Inferior parietal cortex (tissue), 1 donor: Measurements from ENCODE around the gene UPB1.

ENCODE experiments used
- DNase-seq: peaks from one replicate; pipeline ENCODE4 v3.0.0-alpha.2; 2016; ENCODE audit errors: extremely low spot score

The UPB1 gene

GRCh38 chr22:24564376-24565058 lies 69.4 kb downstream of the UPB1 start:
- no peak for DNase-seq

DNA sequence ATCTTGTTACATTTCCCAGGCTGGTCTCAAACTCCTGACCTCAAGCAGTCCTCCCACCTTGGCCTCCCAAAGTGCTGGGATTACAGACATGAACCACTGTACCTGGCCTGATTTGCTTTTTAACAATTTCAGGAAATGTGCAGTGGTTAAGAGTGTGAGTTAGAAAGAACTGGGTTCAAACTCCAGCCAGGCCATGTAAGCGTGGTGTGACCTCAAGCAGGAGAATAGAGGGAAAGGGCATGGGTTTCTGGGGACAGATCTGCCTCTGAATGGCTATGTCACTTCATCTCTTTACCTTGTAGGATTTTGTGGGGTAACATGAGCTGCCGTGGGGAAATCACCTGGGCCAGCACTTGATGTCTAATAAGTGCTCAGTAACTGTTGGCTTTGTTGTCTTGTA lies 69.9 kb downstream of the UPB1 start:
- DNase-seq = no peak

GRCh38 chr22:24566899-24567511 lies 71.9 kb downstream of the UPB1 start:
- DNase-seq = no peak

GRCh38 chr22:24567668-24568067 lies 72.5 kb downstream of the UPB1 start:
- no peak for DNase-seq

GRCh38 chr22:24571266-24571665 lies 76.1 kb downstream of the UPB1 start:
- no peak for DNase-seq

- no peak for DNase-seq
Measured at GRCh38 chr22:24576778-24577177, 81.6 kb downstream of the UPB1 start.
